OCI-LY1 (cell line): ENCODE results near the gene SPDYE16.
"Not testable (repeated sequence)": the region's sequence is repeated elsewhere in the genome, so short reads cannot be mapped to it uniquely, and the experiment has no call there.

Experiments used
- H2AFZ ChIP-seq: fragments of 200-600 bp; sonication (generic), shearing (Covaris generic); 2 replicates; pipeline ENCODE4 v1.6.0; 2014; ENCODE audit warnings: antibody characterized with exemption, mild to moderate bottlenecking, low read length
- H3F3A ChIP-seq: fragments of 200-600 bp; sonication (generic), shearing (Covaris generic); 2 replicates; pipeline ENCODE4 v1.6.0; 2014; ENCODE audit warnings: mild to moderate bottlenecking, antibody characterized with exemption, low read length, moderate library complexity; ENCODE audit not compliant: insufficient read depth
- H3K27ac ChIP-seq: fragments of 200-600 bp; sonication (generic); 2 replicates; pipeline ENCODE4 v1.5.1; 2014; ENCODE audit warnings: low read length, mixed run types, mild to moderate bottlenecking, low read depth; ENCODE audit not compliant: poor library complexity, severe bottlenecking
- H3K27me3 ChIP-seq: fragments of 200-600 bp; sonication (generic); 2 replicates; pipeline ENCODE4 v1.6.0; 2014; ENCODE audit warnings: antibody characterized with exemption, mild to moderate bottlenecking, low read length, moderate library complexity; ENCODE audit not compliant: insufficient read depth
- H3K36me3 ChIP-seq: fragments of 200-600 bp; sonication (generic); 2 replicates; pipeline ENCODE4 v1.6.1; 2014; ENCODE audit warnings: mild to moderate bottlenecking, antibody characterized with exemption, low read length, moderate library complexity, mixed read lengths; ENCODE audit not compliant: insufficient read depth
- H3K4me1 ChIP-seq: fragments of 200-600 bp; sonication (generic); 2 replicates; pipeline ENCODE4 v1.5.1; 2014; ENCODE audit warnings: mild to moderate bottlenecking, low read length, moderate library complexity; ENCODE audit not compliant: insufficient read depth, severe bottlenecking
- H3K4me2 ChIP-seq: fragments of 200-600 bp; sonication (generic), shearing (Covaris generic); 2 replicates; pipeline ENCODE4 v1.6.1; 2014; ENCODE audit warnings: low read length
- H3K4me3 ChIP-seq: fragments of 200-600 bp; sonication (generic); 2 replicates; pipeline ENCODE4 v1.5.1; 2014; ENCODE audit warnings: low read length, low read depth, mild to moderate bottlenecking, mixed read lengths; ENCODE audit not compliant: poor library complexity, severe bottlenecking
- H3K79me2 ChIP-seq: fragments of 200-600 bp; shearing (Covaris generic); 2 replicates; pipeline ENCODE4 v1.6.1; 2016; ENCODE audit warnings: mixed run types, low read length, mixed read lengths; ENCODE audit not compliant: insufficient read depth
- H3K9ac ChIP-seq: fragments of 200-600 bp; sonication (generic), shearing (Covaris generic); 2 replicates; pipeline ENCODE4 v1.6.1; 2014; ENCODE audit warnings: mild to moderate bottlenecking, low read length, mixed read lengths
- H3K9me2 ChIP-seq: fragments of 200-600 bp; sonication (generic), shearing (Covaris generic); 2 replicates; pipeline ENCODE4 v1.6.1; 2014; ENCODE audit warnings: low read depth, mild to moderate bottlenecking, low read length, mixed read lengths
- H3K9me3 ChIP-seq: fragments of 200-600 bp; shearing (Covaris generic); 2 replicates; pipeline ENCODE4 v1.6.1; 2014; ENCODE audit warnings: low read length, mixed read lengths
- H4K20me1 ChIP-seq: fragments of 200-600 bp; sonication (generic), shearing (Covaris generic); 2 replicates; pipeline ENCODE4 v1.6.0; 2016; ENCODE audit warnings: mild to moderate bottlenecking, low read length; ENCODE audit not compliant: insufficient read depth
- EZH2 ChIP-seq: fragments of 200-600 bp; sonication (generic), shearing (Covaris generic); IDR thresholded peaks from 2 replicates; pipeline ENCODE4 v1.8.0; 2017; ENCODE audit warnings: borderline replicate concordance, mixed run types, mild to moderate bottlenecking, antibody characterized with exemption, low read length, moderate library complexity, mixed read lengths
- TF ChIP-seq, protein P1 (sequence below): fragments of 200-600 bp; sonication (generic), shearing (Covaris generic); IDR thresholded peaks from 2 replicates; pipeline ENCODE4 v1.5.1; 2017; ENCODE audit warnings: mild to moderate bottlenecking, antibody characterized with exemption, low read length, moderate library complexity, mixed read lengths

SPDYE16 gene

DNA sequence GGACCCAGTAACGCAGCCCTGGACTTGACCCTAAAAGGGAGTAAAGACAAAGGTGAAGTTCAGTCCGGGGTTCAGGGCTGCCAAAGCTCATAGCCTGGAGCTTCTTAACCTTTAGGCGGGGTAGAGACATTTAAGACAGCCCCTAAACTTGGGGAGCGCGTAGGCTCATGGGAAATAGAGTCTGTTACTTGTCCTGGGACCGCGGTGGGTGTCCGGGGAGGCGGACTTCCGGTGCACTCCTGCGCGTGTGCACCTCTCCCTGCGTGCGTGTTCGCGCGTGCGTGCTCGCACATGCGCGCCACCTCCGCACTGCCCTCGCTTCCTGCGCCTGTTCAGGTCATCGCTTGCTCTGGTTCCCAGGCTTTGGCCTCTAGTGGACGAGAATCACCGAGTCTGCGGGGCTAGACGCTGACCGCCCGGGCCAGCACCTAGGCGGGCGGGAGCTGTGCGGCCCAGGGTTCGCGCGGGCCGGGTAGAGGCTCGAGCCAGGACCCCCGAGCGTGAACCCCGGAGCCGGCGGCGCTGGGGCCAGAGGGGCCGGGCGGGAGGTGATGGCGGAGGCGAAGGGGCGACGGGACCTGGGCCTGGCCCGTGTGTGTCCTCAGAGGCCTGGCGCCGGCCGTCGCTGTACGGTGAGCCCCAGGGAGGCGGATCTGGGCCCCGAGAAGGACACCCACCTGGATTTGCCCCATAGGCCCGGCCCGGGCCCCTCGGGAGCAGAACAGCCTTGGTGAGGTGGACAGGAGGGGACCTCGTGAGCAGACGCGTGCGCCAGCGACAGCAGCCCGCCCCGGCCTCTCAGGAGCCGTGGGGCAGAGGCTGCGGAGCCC, 6.1 kb upstream of the SPDYE16 start:
- not testable (repeated sequence) for H3K27me3 ChIP-seq

GRCh38 chr7:76531643-76532042, 11.5 kb downstream of the SPDYE16 start:
- not testable (repeated sequence) for H3K9me2 ChIP-seq, H3K79me2 ChIP-seq, H3F3A ChIP-seq, H2AFZ ChIP-seq, H3K27ac ChIP-seq, H4K20me1 ChIP-seq, H3K9me3 ChIP-seq, H3K4me2 ChIP-seq, H3K36me3 ChIP-seq, H3K4me1 ChIP-seq, H3K4me3 ChIP-seq, H3K9ac ChIP-seq, H3K27me3 ChIP-seq

More for the DNA sequence above, 6.1 kb upstream of the SPDYE16 start:
- H2AFZ ChIP-seq, H3K27ac ChIP-seq, H3K9me2 ChIP-seq, H3F3A ChIP-seq, H3K4me1 ChIP-seq, H3K9me3 ChIP-seq, H4K20me1 ChIP-seq: not testable (repeated sequence)
- Histone ChIP-seq H3K79me2 (peaks cover 12% of the 10 kb centered on the region), H3K4me3 (peak overlapping the region; percentile 73), H3K36me3 (peaks cover 11% of the 10 kb centered on the region; the same call in 1 of the 2 replicates), H3K4me2 (peak overlapping the region; percentile 82), H3K9ac (peak overlapping the region; percentile 80)

GRCh38 chr7:76526183-76526582, 16.9 kb downstream of the SPDYE16 start:
- H2AFZ ChIP-seq, H3K36me3 ChIP-seq, H3F3A ChIP-seq, H3K27me3 ChIP-seq, H3K4me2 ChIP-seq, H3K9me2 ChIP-seq, H3K9me3 ChIP-seq, H3K4me1 ChIP-seq, H3K4me3 ChIP-seq, H4K20me1 ChIP-seq, H3K9ac ChIP-seq, H3K79me2 ChIP-seq, H3K27ac ChIP-seq: not testable (repeated sequence)

- H3K27me3 ChIP-seq, H3F3A ChIP-seq, H3K9ac ChIP-seq, H3K4me2 ChIP-seq, H3K9me2 ChIP-seq, H3K79me2 ChIP-seq, H3K4me3 ChIP-seq, H2AFZ ChIP-seq, H3K27ac ChIP-seq, H4K20me1 ChIP-seq, H3K9me3 ChIP-seq, H3K4me1 ChIP-seq, H3K36me3 ChIP-seq: not testable (repeated sequence)
Observed at GRCh38 chr7:76516932-76517331, 26.2 kb downstream of the SPDYE16 start.

DNA sequence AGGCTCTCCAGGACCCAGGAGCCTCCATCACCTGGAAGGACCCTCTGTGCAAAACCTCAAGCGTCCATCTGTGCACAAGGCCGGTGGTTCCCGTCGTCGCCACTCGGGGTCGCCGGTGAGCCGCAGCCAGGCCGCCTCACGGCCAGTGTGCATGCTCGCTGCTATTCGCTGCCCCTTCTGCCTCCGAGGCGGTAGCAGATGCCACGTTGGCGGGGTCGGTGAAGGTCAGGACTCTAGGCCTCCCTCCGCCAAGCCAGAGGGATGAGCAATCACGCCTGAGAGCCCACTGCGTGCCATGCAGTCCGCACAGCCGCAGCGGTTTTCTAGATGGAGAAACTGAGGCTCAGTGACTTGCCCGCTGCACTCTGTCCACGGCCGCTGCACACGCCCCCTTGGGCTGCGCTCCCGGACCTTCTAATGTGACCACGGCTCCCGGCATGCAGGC, 27.1 kb downstream of the SPDYE16 start:
- TF ChIP-seq, protein P1, sequence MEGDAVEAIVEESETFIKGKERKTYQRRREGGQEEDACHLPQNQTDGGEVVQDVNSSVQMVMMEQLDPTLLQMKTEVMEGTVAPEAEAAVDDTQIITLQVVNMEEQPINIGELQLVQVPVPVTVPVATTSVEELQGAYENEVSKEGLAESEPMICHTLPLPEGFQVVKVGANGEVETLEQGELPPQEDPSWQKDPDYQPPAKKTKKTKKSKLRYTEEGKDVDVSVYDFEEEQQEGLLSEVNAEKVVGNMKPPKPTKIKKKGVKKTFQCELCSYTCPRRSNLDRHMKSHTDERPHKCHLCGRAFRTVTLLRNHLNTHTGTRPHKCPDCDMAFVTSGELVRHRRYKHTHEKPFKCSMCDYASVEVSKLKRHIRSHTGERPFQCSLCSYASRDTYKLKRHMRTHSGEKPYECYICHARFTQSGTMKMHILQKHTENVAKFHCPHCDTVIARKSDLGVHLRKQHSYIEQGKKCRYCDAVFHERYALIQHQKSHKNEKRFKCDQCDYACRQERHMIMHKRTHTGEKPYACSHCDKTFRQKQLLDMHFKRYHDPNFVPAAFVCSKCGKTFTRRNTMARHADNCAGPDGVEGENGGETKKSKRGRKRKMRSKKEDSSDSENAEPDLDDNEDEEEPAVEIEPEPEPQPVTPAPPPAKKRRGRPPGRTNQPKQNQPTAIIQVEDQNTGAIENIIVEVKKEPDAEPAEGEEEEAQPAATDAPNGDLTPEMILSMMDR, result no peak
- TF ChIP-seq EZH2, result no peak
- Histone ChIP-seq H2AFZ (no peak overlapping the region), H3K4me1 (no peaks in the 10 kb centered on the region)

More for the DNA sequence above, 27.1 kb downstream of the SPDYE16 start:
- 0 out of 2 replicates have a peak, but pooled peaks cover 6% of the 10 kb centered on the region for H3K27me3 ChIP-seq
- no peaks in the 10 kb centered on the region for H3K9me2 ChIP-seq
- no peaks in the 10 kb centered on the region for H3K79me2 ChIP-seq
- H3K4me3 ChIP-seq, result no peak overlapping the region
- H4K20me1 ChIP-seq, result no peaks in the 10 kb centered on the region
- no peak overlapping the region for H3K27ac ChIP-seq
- no peak overlapping the region for H3K4me2 ChIP-seq
- H3K9me3 ChIP-seq, result no peaks in the 10 kb centered on the region
- H3K9ac ChIP-seq, result no peak overlapping the region
- no peaks in the 10 kb centered on the region for H3K36me3 ChIP-seq
- no peaks in the 10 kb centered on the region for H3F3A ChIP-seq
